Dermis blood vessel endothelial cell (primary cell): ENCODE results near the gene TMEM170A. TPM values are rescaled to one million over a fixed set of nuclear protein-coding genes. Genes with fewer than 3 reads are reported as not detected.

Experiments
- DNase-seq: peaks from one replicate; pipeline ENCODE4 v3.0.0; 2010
- total RNA-seq: library from RNA; depleted of rRNA; stranded (reverse); fragments of >200 nt; gene quantifications from 2 replicates; pipeline ENCODE4 v1.2.3, GENCODE V29; 2014

The TMEM170A gene
- total RNA-seq, 1 donor from 2014 or later = 56.2 TPM

DNA sequence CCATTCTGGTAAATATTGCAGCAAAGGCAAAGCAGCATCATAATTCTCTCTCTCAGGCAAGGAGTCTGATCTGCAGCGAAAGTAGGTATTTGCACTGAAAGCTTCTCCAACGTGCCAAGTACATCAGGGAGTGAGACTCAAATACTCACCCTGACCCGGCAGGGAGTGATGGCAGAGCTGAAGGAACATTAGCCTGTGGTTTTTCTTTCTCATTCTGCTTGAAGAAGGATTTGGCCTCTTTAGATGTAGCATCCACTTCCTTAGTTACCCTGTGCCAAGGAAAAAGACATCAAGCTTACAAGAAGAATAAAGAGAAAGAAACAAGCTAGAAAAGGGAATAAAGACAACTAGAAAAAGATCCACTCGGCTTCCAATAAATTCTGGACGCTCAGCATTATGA lies 69.5 kb downstream of the TMEM170A start:
- DNase-seq = no peak

Other genes starting within 250 kb of the TMEM170A start
- gene CTRB1, start 245.7 kb downstream of the TMEM170A start, total RNA-seq = not detected in 2 replicates
- gene BCAR1, start 213.1 kb downstream of the TMEM170A start, total RNA-seq = 141 and 300 TPM in 2 replicates
- gene CFDP1, start 31.2 kb downstream of the TMEM170A start, total RNA-seq = 71.6 and 82.4 TPM in 2 replicates
- 1.2 and 1.9 TPM in 2 replicates for gene CHST6, start 30.8 kb upstream of the TMEM170A start, total RNA-seq
- not detected in 2 replicates for gene CHST5, start 71.4 kb upstream of the TMEM170A start, total RNA-seq
- 8.0 and 13.7 TPM in 2 replicates for gene TMEM231, start 91.6 kb upstream of the TMEM170A start, total RNA-seq
- gene GABARAPL2, start 101.7 kb upstream of the TMEM170A start, total RNA-seq = 89.5 and 91.2 TPM in 2 replicates
- gene ADAT1, start 158.6 kb upstream of the TMEM170A start, total RNA-seq = 99.0 and 104 TPM in 2 replicates
- gene KARS1, start 183.0 kb upstream of the TMEM170A start, total RNA-seq = 184 and 218 TPM in 2 replicates
- 54.4 and 66.4 TPM in 2 replicates for gene TERF2IP, start 183.1 kb upstream of the TMEM170A start, total RNA-seq
- not detected in 2 replicates for gene CPHXL2, start 212.3 kb upstream of the TMEM170A start, total RNA-seq
- not detected in 2 replicates for gene DUXB, start 236.8 kb upstream of the TMEM170A start, total RNA-seq